ENCODE data around the gene MYO15A. TPM values are rescaled to one million over a fixed set of nuclear protein-coding genes. Genes with fewer than 3 reads are reported as not detected.

MYO15A gene
- total RNA-seq, 1 donor from 2014 or later: 0.25 TPM

DNA sequence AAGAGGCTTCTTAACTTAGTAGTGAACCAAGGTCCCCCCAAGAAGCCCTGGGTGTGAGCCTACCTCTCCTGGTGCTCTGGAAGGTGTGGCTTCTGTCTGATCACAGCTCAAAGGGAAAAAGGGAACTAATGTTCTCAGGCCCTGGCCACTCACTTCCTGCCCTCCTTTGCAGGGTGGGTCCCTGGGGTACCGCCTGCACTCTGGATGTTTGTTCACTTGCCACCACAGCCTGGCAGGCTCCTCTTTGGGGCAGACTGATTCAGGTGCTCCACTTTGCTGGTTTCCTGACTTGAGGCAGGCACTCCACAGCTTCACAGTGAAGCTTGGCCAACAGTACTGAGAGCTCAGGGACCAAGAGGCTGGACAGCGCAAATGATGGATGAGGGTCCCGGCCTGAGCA lies 5.9 kb upstream of the MYO15A start:
- no peak for DNase-seq
- Histone ChIP-seq H3K4me3 (no peak overlapping the region), H3K27ac (replicated peaks) (no peak overlapping the region), H3K36me3 (peaks cover 61% of the 10 kb centered on the region), H3K9me3 (replicated peaks) (no peaks in the 10 kb centered on the region), H3K27me3 (ENCODE audit: low read depth) (no peaks in the 10 kb centered on the region), H3K4me1 (no peaks in the 10 kb centered on the region)
- intact Hi-C loops (cut with micrococcal nuclease): no loop called here
- TF ChIP-seq, protein P1, sequence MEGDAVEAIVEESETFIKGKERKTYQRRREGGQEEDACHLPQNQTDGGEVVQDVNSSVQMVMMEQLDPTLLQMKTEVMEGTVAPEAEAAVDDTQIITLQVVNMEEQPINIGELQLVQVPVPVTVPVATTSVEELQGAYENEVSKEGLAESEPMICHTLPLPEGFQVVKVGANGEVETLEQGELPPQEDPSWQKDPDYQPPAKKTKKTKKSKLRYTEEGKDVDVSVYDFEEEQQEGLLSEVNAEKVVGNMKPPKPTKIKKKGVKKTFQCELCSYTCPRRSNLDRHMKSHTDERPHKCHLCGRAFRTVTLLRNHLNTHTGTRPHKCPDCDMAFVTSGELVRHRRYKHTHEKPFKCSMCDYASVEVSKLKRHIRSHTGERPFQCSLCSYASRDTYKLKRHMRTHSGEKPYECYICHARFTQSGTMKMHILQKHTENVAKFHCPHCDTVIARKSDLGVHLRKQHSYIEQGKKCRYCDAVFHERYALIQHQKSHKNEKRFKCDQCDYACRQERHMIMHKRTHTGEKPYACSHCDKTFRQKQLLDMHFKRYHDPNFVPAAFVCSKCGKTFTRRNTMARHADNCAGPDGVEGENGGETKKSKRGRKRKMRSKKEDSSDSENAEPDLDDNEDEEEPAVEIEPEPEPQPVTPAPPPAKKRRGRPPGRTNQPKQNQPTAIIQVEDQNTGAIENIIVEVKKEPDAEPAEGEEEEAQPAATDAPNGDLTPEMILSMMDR (IDR thresholded peaks at IDR 0.05; ENCODE audit: borderline replicate concordance): no peak

- intact Hi-C loops (cut with micrococcal nuclease): no loop called here
- Histone ChIP-seq H3K27ac (replicated peaks) (no peak overlapping the region), H3K27me3 (ENCODE audit: low read depth) (no peaks in the 10 kb centered on the region), H3K36me3 (peaks cover 40% of the 10 kb centered on the region), H3K9me3 (replicated peaks) (no peaks in the 10 kb centered on the region), H3K4me3 (no peak overlapping the region), H3K4me1 (no peaks in the 10 kb centered on the region)
- DNase-seq: no peak
- TF ChIP-seq, protein P1 (IDR thresholded peaks at IDR 0.05; ENCODE audit: borderline replicate concordance): no peak
These were observed 3.5 kb upstream of the MYO15A start for GRCh38 chr17:18105027-18105426.

DNA sequence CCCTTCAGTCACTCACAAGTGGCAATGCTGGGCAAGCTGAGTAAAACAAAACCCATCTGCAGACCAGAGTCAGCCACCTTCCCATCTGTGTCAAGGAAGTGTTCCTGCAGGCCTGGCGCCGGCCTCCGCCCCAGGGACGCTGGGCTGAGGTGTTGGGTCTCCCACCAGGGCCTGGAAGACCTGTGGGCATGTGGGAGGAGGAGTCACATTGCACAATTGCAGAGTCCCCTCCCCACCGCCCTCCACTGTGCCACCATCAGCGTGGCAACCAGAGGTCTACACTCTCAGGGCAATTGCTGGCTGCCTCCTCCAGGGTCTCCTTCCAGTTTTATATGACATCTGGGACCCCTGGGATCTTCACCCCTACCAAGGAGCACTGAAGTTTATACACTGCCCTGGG lies 3.0 kb upstream of the MYO15A start:
- H3K4me3 ChIP-seq: no peak overlapping the region
- H3K27me3 ChIP-seq (ENCODE audit: low read depth): no peaks in the 10 kb centered on the region
- H3K9me3 ChIP-seq (replicated peaks): no peaks in the 10 kb centered on the region
- H3K27ac ChIP-seq (replicated peaks): no peak overlapping the region
- intact Hi-C loops (cut with micrococcal nuclease): no loop called here
- no peaks in the 10 kb centered on the region for H3K4me1 ChIP-seq
- TF ChIP-seq, protein P1 (IDR thresholded peaks at IDR 0.05; ENCODE audit: borderline replicate concordance): no peak
- H3K36me3 ChIP-seq: peaks cover 36% of the 10 kb centered on the region
- no peak for DNase-seq

DNA sequence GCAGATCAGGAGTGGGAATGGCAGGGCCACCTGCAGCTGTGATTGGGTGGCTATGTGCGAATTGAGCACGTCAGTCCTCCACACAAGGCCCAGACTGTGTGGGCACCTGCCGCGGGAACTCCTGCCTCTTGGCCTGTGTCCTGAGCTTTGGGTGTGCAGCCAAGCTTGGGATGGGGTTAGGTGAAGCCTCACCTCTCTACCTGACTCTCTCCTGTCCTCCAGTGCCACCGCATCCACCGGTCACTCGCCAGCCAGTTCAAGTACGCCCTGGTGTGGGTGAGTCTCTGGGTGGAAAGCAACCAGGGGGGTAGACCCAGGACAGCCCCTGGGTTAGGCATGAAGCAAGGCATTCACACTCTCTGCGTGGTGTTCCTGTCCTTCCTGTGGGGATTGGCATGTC lies 2.3 kb upstream of the MYO15A start:
- Histone ChIP-seq H3K9me3 (replicated peaks) (no peaks in the 10 kb centered on the region), H3K36me3 (peaks cover 30% of the 10 kb centered on the region), H3K4me3 (no peak overlapping the region), H3K27ac (replicated peaks) (no peak overlapping the region), H3K4me1 (no peaks in the 10 kb centered on the region), H3K27me3 (ENCODE audit: low read depth) (no peaks in the 10 kb centered on the region)
- no peak for DNase-seq
- intact Hi-C loops (cut with micrococcal nuclease): no loop called here
- TF ChIP-seq, protein P1 (IDR thresholded peaks at IDR 0.05; ENCODE audit: borderline replicate concordance): no peak

DNA sequence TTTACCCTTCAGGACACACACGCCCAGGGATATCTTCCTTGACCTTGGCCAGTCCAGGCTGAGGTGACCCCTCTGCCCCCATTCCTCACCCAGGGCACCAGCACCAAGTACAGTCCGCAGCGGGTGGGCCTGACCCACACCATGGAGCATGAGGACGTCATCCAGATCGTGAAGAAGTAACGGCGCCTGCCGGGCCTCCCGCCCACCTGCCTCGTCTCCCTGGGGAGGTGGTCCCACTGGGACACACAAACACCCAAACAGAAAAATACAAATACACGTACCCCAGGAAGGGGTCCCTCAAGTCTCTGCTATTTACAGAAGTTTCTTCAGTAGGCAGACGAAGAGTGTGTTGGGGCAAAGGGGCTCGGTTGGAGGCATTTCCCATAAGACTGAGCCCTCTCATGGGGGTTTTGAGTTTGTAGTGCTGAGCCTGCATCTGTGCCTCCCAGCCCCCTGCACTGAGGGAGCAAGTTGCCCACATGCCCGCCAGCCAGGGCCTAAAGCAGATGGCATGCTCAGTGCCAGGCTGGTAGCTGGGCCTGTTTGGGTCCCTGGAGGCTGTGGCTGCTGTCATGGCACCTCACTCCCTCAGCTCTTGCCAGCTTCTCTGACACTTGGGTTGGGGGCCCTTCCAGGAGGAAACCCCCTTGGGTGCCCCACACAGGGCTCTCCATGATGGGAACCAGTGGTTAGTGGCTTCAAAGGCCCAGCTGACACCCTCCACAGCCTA lies 1.3 kb upstream of the MYO15A start:
- H3K36me3 ChIP-seq: peaks cover 22% of the 10 kb centered on the region

More for the DNA sequence above, 1.3 kb upstream of the MYO15A start:
- no peaks in the 10 kb centered on the region for H3K27me3 ChIP-seq (ENCODE audit: low read depth)
- TF ChIP-seq, protein P1 (IDR thresholded peaks at IDR 0.05; ENCODE audit: borderline replicate concordance): no peak
- no peak overlapping the region for H3K4me3 ChIP-seq
- no peak overlapping the region for H3K27ac ChIP-seq (replicated peaks)
- H3K9me3 ChIP-seq (replicated peaks): no peaks in the 10 kb centered on the region
- no peaks in the 10 kb centered on the region for H3K4me1 ChIP-seq
- no peak for DNase-seq
- intact Hi-C loops (cut with micrococcal nuclease): no loop called here
